IPS DF 6.9 (cell line): ENCODE results near the gene TSHB.
A peak's percentile ranks its signal among the peaks of the same experiment; 100 is the strongest.

Source experiments
- DNase-seq: peaks from one replicate; pipeline ENCODE4 v3.0.0-alpha.2; 2013; ENCODE audit warnings: low read depth, low spot score
- H3K27ac ChIP-seq: one replicate; pipeline ENCODE4 v1.5.1; 2013; ENCODE audit warnings: low read length, control low read depth
- H3K27me3 ChIP-seq: 2 replicates; pipeline ENCODE4 v1.6.1; 2013; ENCODE audit warnings: mild to moderate bottlenecking, low read length; ENCODE audit not compliant: control insufficient read depth, insufficient read depth
- H3K36me3 ChIP-seq: 2 replicates; pipeline ENCODE4 v1.6.1; 2013; ENCODE audit warnings: low read length; ENCODE audit not compliant: control insufficient read depth, insufficient read depth
- H3K4me1 ChIP-seq: 2 replicates; pipeline ENCODE4 v1.6.1; 2013; ENCODE audit warnings: low read length; ENCODE audit not compliant: control insufficient read depth, insufficient read depth
- H3K4me3 ChIP-seq: 2 replicates; pipeline ENCODE4 v1.5.1; 2013; ENCODE audit warnings: mild to moderate bottlenecking, low read length
- H3K9me3 ChIP-seq: 2 replicates; pipeline ENCODE4 v1.6.1; 2013; ENCODE audit warnings: low read length, inconsistent platforms; ENCODE audit not compliant: control insufficient read depth, insufficient read depth
- WGBS: extraction: QIAGEN DNeasy Blood & Tissue Kit; methylation state at CpG from one replicate; pipeline ENCODE4 v1.1.7; 2013; ENCODE audit warnings: mixed read lengths, missing lambda C conversion rate; ENCODE audit not compliant: insufficient read length, insufficient coverage; 5-methylcytosine and 5-hydroxymethylcytosine counted together

TSHB gene

DNA sequence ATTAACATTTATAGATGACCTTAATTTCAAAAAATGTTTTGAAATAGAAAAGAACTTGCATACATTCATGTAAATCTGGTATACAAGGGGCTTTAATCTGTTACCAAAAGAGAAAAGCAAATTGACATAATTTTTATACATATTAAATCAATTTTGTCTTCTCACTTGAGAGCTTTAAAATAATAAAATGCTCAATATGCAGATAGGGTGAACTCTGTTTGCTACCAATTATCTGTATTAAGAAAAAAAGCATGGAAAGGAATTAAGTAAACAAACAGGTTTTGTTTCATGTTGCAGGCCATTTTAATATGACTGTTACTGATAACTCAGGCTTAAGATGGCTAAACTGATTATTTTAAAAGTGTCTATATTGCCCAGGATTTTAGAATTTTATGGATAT is 6.0 kb upstream of the TSHB start:
- Histone ChIP-seq H3K4me3 (no peak overlapping the region), H3K36me3 (no peaks in the 10 kb centered on the region), H3K27ac (no peak overlapping the region), H3K27me3 (no peaks in the 10 kb centered on the region), H3K9me3 (no peaks in the 10 kb centered on the region), H3K4me1 (no peaks in the 10 kb centered on the region)
- no peak for DNase-seq

DNA sequence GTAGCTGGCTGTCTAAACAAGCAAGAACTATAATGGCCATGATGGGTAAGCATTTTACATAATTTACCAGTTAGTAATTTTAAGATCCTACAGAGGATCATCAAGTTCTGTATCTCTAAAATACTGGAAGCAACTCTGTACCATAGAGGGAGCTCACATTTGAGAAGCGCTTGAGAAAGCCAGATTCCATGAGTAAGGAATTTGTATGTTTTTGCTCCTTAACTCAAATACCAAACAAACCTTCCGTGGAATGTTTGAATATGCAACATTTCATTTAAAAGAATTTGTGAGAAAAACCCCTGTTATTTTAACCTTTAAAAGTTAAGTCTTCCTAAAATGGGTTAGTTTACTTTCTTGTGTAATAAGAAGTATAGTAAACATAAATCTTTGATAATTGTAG is 2.0 kb downstream of the TSHB start:
- Histone ChIP-seq H3K4me3 (no peak overlapping the region), H3K27me3 (no peaks in the 10 kb centered on the region), H3K36me3 (no peaks in the 10 kb centered on the region), H3K4me1 (0 out of 2 replicates have a peak, but pooled peaks cover 1% of the 10 kb centered on the region), H3K9me3 (no peaks in the 10 kb centered on the region), H3K27ac (no peak overlapping the region)
- no peak for DNase-seq
- WGBS, result no CpG with 5 or more reads among the region's 2 CpGs

DNA sequence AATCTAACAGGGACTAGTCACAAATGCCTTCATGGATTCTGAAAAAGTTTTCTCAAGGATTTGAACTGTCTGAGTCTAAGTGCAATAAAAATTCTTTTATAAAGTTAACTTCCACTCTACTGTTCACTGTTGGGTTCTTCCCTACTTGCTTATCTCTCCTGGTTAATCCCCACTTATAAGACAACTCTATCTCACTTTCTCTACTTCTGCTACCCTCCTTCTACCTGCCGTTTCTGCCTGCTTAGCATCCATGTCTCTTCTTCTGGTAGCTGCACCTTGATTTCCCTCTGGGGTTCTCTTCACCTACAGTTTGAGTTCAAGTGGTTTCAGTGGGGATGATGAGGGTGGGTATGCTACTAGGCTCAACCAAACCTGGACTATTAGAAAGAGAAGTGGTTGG is 6.0 kb downstream of the TSHB start:
- Histone ChIP-seq H3K9me3 (no peaks in the 10 kb centered on the region), H3K27me3 (no peaks in the 10 kb centered on the region), H3K4me3 (no peak overlapping the region), H3K4me1 (0 out of 2 replicates have a peak, but pooled peaks cover 1% of the 10 kb centered on the region), H3K36me3 (no peaks in the 10 kb centered on the region), H3K27ac (no peak overlapping the region)
- DNase-seq, result no peak
- WGBS, result no CpG with 5 or more reads among the region's 1 CpG

DNA sequence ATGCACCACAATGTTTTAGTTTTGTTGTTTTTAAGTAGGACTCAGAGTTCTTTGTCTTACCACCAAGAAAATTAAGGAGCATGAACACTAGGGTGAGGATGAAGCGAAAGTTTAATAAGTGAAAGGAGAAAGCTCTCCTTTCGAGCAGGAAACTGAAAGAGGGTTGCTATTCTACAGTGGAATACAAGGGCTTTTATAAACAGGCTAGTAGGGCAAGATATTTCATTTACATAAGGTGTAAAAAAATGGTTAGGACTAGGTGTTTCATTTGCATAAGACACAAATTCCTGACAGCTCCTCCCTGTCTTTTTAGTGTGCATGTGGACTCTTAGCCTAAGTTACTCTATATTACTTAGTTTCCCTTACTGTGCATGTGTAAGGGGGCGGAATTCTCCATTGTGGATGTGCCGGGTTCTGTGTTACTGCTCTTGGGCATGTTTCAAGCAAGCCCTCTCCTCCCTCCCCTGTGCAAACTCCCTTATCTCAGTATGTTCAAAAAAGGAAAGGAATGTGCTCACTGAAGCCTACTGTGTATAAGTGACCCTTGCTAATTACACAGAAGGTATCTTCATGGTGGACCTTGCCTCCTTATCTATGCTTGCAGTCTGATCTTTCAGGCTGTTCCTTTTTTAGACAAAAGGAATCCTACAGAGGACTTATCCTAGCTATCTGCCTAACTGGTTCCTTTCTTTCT is 7.3 kb downstream of the TSHB start:
- no peak for DNase-seq
- H3K27me3 ChIP-seq, result no peaks in the 10 kb centered on the region
- H3K9me3 ChIP-seq, result no peaks in the 10 kb centered on the region
- no CpG with 5 or more reads among the region's 4 CpGs for WGBS
- no peaks in the 10 kb centered on the region for H3K36me3 ChIP-seq
- no peak overlapping the region for H3K27ac ChIP-seq
- H3K4me1 ChIP-seq, result 0 out of 2 replicates have a peak, but pooled peaks cover 1% of the 10 kb centered on the region
- no peak overlapping the region for H3K4me3 ChIP-seq

DNA sequence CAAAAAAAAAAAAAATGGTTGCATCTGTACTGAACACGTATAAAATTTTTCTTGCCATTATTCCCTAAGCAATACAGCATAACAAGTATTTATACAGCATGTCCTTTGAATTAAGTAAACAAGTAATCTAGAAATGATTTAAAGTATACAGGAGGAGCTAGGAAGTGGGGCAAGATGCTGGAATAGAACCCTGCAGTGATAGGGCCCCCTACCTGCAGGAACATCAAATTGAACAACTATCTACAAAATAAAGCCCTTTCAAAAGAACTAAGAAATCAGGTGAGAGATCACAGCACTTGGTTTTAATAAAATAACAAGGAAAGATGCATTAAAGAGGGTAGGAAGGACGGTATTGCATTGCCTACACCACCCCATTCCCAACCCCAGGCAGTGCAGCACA is 10.9 kb downstream of the TSHB start:
- no CpG with 5 or more reads among the region's 2 CpGs for WGBS
- Histone ChIP-seq H3K27ac (no peak overlapping the region), H3K9me3 (no peaks in the 10 kb centered on the region)

DNA sequence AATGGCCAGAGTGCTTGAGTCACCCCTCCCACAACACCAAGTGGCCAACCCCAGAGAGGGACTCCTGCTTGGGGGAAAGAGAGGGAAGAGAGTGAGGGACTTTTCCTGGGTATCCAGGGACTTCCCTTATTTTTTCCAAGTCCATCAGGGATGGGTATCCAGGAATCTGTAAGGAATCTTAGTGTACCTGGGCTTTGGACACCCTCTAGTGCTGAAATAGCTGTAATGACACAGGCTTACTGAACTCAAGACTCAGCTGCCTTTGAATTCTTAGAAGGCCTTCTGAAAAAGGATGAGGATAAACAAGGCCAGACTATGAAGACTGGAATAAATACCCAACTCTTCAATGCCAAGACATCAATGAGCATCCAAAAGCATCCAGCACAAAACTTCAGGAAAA is 12.0 kb downstream of the TSHB start:
- no peak overlapping the region for H3K27ac ChIP-seq
- no peaks in the 10 kb centered on the region for H3K9me3 ChIP-seq
- no peak overlapping the region for H3K4me3 ChIP-seq
- no peaks in the 10 kb centered on the region for H3K27me3 ChIP-seq
- no peaks in the 10 kb centered on the region for H3K4me1 ChIP-seq
- H3K36me3 ChIP-seq, result no peaks in the 10 kb centered on the region
- DNase-seq, result no peak

More for the DNA sequence above, 10.9 kb downstream of the TSHB start:
- Histone ChIP-seq H3K27me3 (no peaks in the 10 kb centered on the region), H3K4me1 (0 out of 2 replicates have a peak, but pooled peaks cover 1% of the 10 kb centered on the region), H3K36me3 (no peaks in the 10 kb centered on the region), H3K4me3 (no peak overlapping the region)
- DNase-seq, result no peak

DNA sequence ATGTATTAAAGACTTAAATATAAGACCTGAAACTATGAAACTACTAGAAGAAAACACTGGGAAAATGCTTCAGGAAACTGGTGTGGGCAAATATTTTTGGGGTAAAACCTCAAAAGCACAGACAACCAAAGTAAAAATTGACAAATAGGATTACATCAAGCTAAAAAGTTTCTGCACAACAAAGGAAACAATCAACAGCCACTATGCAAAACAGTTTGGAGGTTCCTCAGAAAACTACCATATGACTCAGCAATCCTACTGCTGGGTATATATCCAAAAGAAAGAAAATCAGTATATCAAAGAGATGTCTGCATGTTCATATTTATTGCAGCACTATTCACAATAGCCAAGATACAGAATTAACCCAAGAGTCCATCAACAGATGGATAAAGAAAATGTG is 17.1 kb downstream of the TSHB start:
- no peaks in the 10 kb centered on the region for H3K4me1 ChIP-seq
- H3K9me3 ChIP-seq, result no peaks in the 10 kb centered on the region
- H3K27ac ChIP-seq, result no peak overlapping the region
- no peak overlapping the region for H3K4me3 ChIP-seq
- H3K36me3 ChIP-seq, result no peaks in the 10 kb centered on the region
- H3K27me3 ChIP-seq, result no peaks in the 10 kb centered on the region
- no peak for DNase-seq

DNA sequence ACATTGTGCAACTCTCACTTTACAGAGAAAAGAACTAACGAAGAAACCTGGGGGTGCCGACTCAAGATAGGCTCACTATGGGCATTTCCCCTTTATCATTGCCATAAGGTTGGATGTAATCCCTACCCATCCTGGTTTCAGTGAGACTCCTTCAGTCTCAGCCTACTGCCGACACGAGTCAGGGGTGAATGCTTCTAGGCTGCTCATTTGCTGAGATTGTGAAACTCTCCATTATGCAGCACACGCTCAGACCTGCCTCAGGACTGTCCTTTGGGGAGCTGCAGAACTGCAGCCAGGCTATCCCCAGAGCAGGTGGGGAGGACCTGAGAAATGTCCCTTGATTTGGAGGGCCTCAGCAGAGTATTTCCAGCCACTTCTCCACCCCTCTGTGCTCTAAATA is 22.2 kb downstream of the TSHB start:
- DNase-seq, result no peak
- H3K4me3 ChIP-seq, result no peak overlapping the region
- H3K27ac ChIP-seq, result no peak overlapping the region
- H3K36me3 ChIP-seq, result no peaks in the 10 kb centered on the region
- H3K27me3 ChIP-seq, result no peaks in the 10 kb centered on the region
- WGBS, result no CpG with 5 or more reads among the region's 5 CpGs
- H3K9me3 ChIP-seq, result no peaks in the 10 kb centered on the region
- peaks cover 6% of the 10 kb centered on the region; the same call in 1 of the 2 replicates for H3K4me1 ChIP-seq

DNA sequence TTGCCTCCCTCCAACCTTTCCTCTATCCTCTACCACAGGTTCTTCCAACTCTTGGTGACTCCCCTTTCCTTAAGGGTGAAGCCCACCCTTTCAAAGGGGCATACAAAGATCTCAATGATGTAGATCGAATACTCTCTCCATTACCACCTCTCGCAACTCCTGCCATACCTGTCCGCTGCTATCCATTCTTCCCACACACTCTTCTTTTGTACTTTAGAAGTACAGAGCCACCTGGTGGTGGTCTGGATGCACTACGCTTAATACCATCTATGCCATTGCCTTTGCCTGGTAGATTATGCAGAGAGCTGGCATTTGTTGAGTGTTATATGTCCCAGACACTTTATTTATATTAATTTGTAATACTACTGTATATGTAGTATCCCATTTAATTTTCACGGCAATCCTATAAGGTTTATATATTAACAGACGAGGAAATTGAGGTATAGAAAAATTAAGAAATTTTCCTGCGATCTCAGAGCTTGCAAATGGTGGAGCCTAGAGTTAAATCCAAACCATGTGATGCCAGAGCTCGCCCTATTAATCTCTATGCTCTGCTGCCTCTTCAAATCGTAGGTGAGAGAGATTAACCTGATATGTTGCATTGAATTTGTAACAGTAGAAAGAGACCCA is 22.9 kb downstream of the TSHB start:
- no CpG with 5 or more reads among the region's 9 CpGs for WGBS
- H3K27ac ChIP-seq, result no peak overlapping the region

DNA sequence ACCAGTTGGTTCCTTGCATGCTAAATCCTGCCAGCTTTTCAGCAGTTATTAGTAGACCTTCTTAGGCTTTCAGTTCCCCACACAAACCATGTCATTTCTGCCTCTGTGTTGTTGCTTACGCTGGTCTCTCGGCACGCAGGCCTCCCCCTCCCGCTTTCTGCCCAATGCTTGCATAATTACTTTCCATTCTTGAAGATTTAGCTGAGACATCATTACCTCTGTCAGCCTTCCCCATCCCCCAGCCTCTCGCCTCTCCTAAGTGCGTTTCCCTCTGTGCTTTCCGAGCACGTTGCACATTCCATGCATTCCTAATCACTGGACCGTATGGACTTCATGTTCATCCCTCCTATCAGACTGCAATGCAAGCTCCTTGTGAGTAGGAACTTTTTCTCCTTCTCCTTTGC is 26.8 kb downstream of the TSHB start:
- Histone ChIP-seq H3K36me3 (no peaks in the 10 kb centered on the region), H3K4me1 (peaks cover 6% of the 10 kb centered on the region; the same call in 1 of the 2 replicates), H3K4me3 (no peak overlapping the region), H3K27me3 (no peaks in the 10 kb centered on the region), H3K9me3 (no peaks in the 10 kb centered on the region), H3K27ac (no peak overlapping the region)
- DNase-seq, result peak; percentile 9
- WGBS, result no CpG with 5 or more reads among the region's 9 CpGs

More for the DNA sequence above, 22.9 kb downstream of the TSHB start:
- no peaks in the 10 kb centered on the region for H3K9me3 ChIP-seq
- H3K27me3 ChIP-seq, result no peaks in the 10 kb centered on the region
- no peak overlapping the region for H3K4me3 ChIP-seq
- H3K4me1 ChIP-seq, result peaks cover 6% of the 10 kb centered on the region; the same call in 1 of the 2 replicates
- H3K36me3 ChIP-seq, result no peaks in the 10 kb centered on the region
- peak; percentile 25 for DNase-seq
